GM19395 (cell line): ENCODE data around the gene DLGAP4.

Experiments used
- ATAC-seq: cut with Tn5 transposase; IDR thresholded peaks from one replicate; pipeline ENCODE4 v1.9.1; 2021; ENCODE audit warnings: mild to moderate bottlenecking, moderate library complexity; ENCODE audit not compliant: unreplicated experiment

Gene DLGAP4

GRCh38 chr20:36399969-36400545, 93.9 kb downstream of the DLGAP4 start:
- ATAC-seq, result no peak

- no peak for ATAC-seq
Observed at GRCh38 chr20:36400909-36401735, 95.0 kb downstream of the DLGAP4 start.

GRCh38 chr20:36402708-36403107, 96.6 kb downstream of the DLGAP4 start:
- no peak for ATAC-seq

- ATAC-seq, result no peak
Observed at GRCh38 chr20:36404435-36404978, 98.4 kb downstream of the DLGAP4 start.

- ATAC-seq, result no peak
Observed at GRCh38 chr20:36405255-36405654, 99.1 kb downstream of the DLGAP4 start.

- no peak for ATAC-seq
Observed at GRCh38 chr20:36407199-36407733, 101.1 kb downstream of the DLGAP4 start.

GRCh38 chr20:36408219-36408618, 102.1 kb downstream of the DLGAP4 start:
- no peak for ATAC-seq

GRCh38 chr20:36411861-36412454, 105.8 kb downstream of the DLGAP4 start:
- ATAC-seq, result no peak

GRCh38 chr20:36415475-36416002, 109.4 kb downstream of the DLGAP4 start:
- no peak for ATAC-seq

- ATAC-seq, result no peak
Observed at GRCh38 chr20:36418711-36419110, 112.6 kb downstream of the DLGAP4 start.

- ATAC-seq, result no peak
Observed at GRCh38 chr20:36421641-36422040, 115.5 kb downstream of the DLGAP4 start.

GRCh38 chr20:36424314-36424713, 118.2 kb downstream of the DLGAP4 start:
- no peak for ATAC-seq

- ATAC-seq, result no peak
Observed at GRCh38 chr20:36425166-36425565, 119.0 kb downstream of the DLGAP4 start.

- ATAC-seq, result no peak
Observed at GRCh38 chr20:36431604-36432003, 125.5 kb downstream of the DLGAP4 start.

GRCh38 chr20:36432096-36432495, 126.0 kb downstream of the DLGAP4 start:
- ATAC-seq, result no peak

GRCh38 chr20:36434383-36434782, 128.2 kb downstream of the DLGAP4 start:
- no peak for ATAC-seq

- no peak for ATAC-seq
Observed at GRCh38 chr20:36435124-36435523, 129.0 kb downstream of the DLGAP4 start.

- no peak for ATAC-seq
Observed at GRCh38 chr20:36435592-36436541, 129.7 kb downstream of the DLGAP4 start.

GRCh38 chr20:36439040-36439730, 133.0 kb downstream of the DLGAP4 start:
- ATAC-seq, result no peak

GRCh38 chr20:36439731-36440072, 133.6 kb downstream of the DLGAP4 start:
- no peak for ATAC-seq
